Adrenal gland (tissue), 5 donors: ENCODE data around the gene TXLNA.

ENCODE experiments used
- POLR2A ChIP-seq, 2 donors: fragments of 450-650 bp; IDR thresholded peaks; one replicate each; pipeline ENCODE4 v1.6.1; 2017; ENCODE audit warnings: antibody characterized with exemption in 2 of 2, mild to moderate bottlenecking in 2 of 2, moderate library complexity in 1 of 2
- TF ChIP-seq, protein P1 (sequence below), 6 experiments: fragments of 450-650 bp in 4 of 6; fragments of 200-600 bp in 2 of 6; sonication (generic) in 1 of 6; IDR thresholded peaks; 1 replicate in 5 of 6; 2 replicates in 1 of 6; pipeline versions ENCODE4 v1.5.1 to v1.8.0; 2016 to 2021; ENCODE audit warnings: antibody characterized with exemption in 6 of 6, mild to moderate bottlenecking in 2 of 6, moderate library complexity in 1 of 6
- donor health status: DM: no; HTN: no; CAD: no.

DNA sequence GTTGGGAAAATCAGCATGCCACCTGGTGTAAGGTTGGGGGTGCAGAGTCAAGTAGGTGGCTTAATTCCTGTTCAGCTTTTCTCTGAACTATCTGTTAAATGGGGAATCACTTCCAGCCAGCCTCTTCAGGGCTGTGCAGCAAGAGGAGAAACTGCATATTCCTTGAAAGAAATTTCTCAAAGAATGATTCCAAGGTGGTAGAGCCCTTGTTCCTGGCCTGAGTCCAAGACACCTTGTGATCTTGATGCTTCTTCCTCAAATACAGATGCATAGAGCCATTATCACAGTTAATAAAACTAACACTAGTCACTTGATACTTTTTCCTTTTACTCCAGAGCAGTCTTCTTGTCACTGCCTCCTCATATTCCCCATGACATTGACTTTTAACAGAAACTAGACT is 5.2 kb downstream of the TXLNA start:
- TF ChIP-seq, protein P1, sequence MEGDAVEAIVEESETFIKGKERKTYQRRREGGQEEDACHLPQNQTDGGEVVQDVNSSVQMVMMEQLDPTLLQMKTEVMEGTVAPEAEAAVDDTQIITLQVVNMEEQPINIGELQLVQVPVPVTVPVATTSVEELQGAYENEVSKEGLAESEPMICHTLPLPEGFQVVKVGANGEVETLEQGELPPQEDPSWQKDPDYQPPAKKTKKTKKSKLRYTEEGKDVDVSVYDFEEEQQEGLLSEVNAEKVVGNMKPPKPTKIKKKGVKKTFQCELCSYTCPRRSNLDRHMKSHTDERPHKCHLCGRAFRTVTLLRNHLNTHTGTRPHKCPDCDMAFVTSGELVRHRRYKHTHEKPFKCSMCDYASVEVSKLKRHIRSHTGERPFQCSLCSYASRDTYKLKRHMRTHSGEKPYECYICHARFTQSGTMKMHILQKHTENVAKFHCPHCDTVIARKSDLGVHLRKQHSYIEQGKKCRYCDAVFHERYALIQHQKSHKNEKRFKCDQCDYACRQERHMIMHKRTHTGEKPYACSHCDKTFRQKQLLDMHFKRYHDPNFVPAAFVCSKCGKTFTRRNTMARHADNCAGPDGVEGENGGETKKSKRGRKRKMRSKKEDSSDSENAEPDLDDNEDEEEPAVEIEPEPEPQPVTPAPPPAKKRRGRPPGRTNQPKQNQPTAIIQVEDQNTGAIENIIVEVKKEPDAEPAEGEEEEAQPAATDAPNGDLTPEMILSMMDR (IDR thresholded peaks at IDR 0.05): no peak
- no peak for TF ChIP-seq POLR2A (IDR thresholded peaks at IDR 0.05)
